GOT3 (cell line): ENCODE data around the gene S100A8.
"Not testable (repeated sequence)": the region's sequence is repeated elsewhere in the genome, so short reads cannot be mapped to it uniquely, and the experiment has no call there.

Experiments
- DNase-seq: peaks from one replicate; lab custom pipeline; 2025; ENCODE audit warnings: mixed read lengths; lab: John Stamatoyannopoulos, UW

The S100A8 gene

GRCh38 chr1:153415850-153416570 is 25.1 kb upstream of the S100A8 start, which contains the start of gene S100A7A:
S100A7A (plus strand) TSS chr1:153416520; CDS start chr1:153418083, 1,563 bp downstream.
- no peak for DNase-seq

DNA sequence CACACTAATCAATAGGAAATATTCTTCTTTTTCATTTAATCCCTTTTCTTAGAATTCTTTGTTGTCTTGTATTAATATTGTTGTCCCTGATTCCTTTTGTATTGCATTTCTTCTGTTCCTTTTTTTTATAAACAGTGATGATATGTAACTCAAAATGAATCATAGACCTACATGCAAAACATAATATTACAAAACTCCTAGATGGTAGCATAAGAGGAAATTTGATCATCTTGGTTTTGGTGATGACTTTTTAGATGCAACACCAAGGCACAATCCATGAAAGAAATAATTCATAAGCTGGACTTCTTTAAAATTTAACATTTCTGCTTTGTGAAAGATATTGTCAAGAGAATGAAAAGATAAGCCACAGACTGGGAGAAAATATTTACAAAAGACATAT is 23.1 kb upstream of the S100A8 start:
- DNase-seq = not testable (repeated sequence)

DNA sequence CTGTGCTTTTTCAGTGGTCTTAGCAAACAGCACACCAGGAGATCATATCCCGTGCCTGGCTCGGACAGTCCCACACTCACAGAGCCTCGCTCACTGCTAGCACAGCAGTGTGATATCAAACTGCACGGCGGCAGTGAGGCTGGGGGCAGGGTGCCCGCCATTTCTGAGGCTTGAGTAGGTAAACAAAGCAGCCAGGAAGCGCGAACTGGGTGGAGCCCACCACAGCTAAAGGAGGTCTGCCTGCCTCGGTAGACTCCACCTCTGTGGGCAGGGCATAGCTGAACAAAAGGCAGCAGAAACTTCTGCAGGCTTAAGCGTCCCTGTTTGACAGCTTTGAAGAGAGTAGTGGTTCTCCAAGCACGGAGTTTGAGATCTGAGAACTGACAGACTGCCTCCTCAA is 16.4 kb upstream of the S100A8 start:
- DNase-seq = not testable (repeated sequence)

DNA sequence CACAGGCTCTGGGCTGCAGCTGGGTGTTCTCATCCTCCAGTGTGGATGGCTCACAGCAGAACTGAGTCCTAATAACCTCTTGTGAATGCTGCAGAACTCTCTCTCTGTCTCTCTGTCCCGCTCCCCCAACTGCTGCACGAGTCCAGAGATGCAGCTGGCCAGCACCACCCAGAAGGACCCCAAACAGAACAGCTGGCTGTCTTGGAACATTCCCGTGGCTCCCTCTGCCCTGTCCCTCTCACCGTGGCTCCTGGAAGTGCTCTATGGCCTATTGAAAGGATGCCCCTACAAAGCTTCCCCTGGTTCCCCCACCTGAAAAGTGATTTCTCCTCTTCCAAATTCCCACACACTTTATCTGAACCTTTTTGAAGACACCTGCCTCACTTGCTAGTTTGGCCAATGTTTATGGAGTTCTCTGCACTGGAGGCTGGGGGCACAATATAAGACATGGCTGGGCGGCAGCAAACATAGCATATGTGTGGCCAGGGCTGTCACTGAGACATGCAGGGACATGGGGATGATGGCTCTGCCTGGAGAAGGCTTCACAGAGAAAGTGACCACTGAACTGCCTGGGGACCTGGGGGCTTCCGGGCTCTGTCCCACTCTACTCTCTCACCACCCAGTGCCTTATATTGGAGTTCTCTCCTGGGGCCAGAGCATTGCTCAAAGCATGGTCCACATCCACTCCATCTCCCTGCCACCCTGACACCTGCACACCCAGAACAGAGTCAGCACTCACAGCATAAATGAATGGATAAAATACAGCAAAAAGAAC is 15.1 kb upstream of the S100A8 start:
- not testable (repeated sequence) for DNase-seq

GRCh38 chr1:153404768-153405167 is 13.9 kb upstream of the S100A8 start:
- no peak for DNase-seq

GRCh38 chr1:153404086-153404635 is 13.3 kb upstream of the S100A8 start:
- DNase-seq = no peak

DNA sequence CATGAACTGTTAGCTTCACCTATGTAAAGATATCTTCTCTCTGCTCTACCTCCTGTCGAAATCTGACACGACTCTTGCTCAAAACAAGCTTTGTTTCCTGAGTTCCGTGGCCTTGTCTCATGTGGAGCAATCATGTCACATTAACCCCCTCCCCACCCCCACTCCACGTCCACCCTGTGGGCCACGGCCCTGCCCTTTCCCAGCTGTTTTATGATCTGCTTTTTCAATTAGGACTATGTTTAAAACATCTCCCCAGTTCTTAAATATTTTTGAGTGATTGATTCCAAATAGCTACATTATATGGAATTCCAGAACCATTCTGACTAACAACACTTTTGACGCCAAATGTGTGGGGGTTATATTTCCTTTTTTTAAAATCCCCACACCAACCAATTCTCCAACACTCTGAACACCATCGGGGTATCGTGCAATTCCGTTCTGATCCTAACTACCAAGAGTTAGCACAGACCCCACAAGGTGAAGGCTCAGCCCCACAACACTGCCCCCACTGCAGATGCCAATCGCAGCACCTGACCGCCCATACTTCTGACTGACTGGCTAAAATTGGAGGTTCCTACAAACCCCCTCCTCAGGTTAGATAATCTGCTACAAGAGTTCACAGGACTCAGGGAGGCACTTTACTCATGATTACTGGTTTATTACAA is 12.7 kb upstream of the S100A8 start:
- DNase-seq = no peak

GRCh38 chr1:153402226-153402625 is 11.4 kb upstream of the S100A8 start:
- no peak for DNase-seq

DNA sequence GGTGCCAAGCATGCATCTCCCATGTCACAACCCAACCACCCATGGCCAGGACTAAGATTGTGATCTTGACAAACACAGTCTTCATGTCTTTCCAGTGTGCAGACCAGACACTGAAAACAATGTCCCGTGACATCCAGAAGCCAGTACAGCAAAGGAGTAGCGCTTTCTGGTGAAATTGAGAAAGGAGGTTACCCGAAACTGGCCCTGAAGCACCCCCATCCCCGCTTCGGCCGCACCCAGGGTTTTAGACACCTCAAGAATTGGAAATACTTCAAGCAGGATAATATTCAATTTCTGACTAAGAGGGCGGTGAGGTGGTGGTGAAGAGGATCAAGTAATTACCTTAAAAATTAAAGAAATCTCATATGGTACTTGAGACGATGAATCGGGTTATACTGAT is 10.6 kb upstream of the S100A8 start:
- DNase-seq = no peak

- DNase-seq = no peak
Measured at GRCh38 chr1:153400244-153400643, 9.4 kb upstream of the S100A8 start.

DNA sequence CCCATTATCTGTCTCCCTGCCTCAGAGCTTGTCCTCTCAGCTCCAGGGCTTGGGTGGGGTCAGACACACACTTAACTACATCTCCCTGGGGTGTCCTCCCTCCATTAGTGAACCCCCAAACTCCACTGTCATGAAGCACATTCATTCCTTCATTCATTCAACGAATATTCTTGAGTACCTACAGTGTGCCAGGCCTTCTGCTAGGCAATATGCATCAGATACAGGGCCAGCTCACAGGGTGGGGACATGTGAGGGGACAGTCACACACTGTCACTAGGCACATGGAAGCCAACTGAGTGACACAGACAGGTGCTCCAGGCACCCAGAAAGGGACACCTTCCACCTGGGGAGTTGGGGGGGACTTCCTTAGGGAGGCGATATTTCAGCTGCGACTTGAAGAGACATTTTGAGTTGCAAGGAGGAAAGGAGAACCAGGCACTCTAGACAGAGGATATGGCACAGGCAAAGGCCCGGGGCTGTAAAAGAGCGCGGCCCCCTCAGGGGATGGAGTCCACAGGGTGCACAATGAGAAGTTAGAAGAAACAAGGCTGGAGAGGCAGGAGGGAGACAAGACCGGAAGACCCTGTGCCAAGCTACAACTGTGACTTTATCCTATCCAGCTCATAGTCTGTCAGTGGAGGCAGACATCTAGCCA is 8.7 kb upstream of the S100A8 start:
- DNase-seq = no peak

DNA sequence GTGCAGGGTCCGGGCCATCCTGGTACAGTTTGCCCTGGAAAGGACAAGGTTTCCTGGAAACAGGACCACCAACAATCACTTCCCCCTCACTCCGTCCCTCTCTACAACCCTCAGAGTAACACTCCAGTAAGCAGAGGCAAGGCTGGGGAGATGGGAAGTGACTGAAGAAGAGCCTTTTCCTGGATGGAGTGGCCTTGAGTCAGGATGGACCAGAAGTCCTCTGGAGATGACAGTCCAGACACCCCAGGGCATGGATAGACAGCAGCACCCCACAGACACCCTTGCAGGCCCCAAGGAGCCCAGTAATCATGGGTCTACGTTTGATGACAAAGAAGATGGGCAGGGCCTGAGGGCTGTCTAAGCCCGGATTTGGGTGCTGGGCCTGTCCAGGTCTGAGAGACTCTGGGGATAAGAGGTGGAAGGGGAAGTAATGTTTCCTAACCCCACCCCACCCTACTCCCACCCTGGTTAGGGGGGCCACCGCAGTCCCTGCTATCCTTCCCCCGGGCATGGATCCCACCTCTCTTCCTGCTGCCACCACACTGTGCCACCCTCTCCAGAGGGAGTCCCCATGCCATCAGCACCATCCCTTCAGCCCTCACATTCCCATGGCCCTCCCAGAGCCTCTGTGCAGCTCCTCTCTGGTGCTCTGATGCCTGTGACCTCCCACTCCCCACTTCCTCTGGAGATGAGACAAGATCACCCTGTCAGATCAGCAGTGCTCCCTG is 7.2 kb upstream of the S100A8 start:
- no peak for DNase-seq

GRCh38 chr1:153397051-153397923 is 6.4 kb upstream of the S100A8 start:
- no peak for DNase-seq

DNA sequence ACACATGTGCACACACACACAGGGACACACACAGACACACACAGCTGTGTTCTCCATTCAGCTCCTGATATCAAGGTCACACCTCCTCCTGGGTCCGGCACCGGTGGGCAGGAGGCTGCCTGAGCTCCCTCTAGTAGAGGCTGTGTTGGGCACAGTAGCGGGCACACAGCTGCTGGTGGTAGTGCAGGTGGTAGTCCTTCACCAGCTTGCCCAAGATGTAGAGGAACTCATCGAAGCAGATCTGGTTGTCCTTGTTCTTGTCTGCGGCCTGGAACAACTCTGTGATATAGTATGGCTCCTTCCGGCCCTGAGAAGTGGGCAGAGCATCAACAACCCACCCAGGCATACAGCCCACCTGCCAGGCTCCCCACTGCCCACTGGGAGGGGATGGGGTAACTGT is 5.6 kb upstream of the S100A8 start:
- DNase-seq = no peak

DNA sequence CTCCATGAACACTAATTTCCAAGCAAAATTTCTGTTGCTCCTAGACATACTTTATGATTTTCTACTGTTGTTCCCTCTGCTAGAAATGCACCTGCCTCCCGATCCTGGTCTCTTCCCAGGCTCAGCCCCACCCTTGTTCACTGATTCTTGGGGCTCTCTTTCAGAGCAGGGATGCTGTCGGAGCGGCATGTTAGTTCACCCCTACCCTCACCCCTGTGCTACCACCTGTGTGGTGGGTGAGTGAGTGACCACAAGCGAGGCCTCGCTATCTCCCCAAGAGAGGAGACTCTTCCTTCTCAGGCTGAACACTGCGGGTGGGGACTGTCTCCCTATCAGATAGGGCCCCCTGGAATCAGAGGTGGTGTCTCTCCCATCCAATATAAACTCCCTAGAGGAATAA is 4.9 kb upstream of the S100A8 start:
- no peak for DNase-seq

DNA sequence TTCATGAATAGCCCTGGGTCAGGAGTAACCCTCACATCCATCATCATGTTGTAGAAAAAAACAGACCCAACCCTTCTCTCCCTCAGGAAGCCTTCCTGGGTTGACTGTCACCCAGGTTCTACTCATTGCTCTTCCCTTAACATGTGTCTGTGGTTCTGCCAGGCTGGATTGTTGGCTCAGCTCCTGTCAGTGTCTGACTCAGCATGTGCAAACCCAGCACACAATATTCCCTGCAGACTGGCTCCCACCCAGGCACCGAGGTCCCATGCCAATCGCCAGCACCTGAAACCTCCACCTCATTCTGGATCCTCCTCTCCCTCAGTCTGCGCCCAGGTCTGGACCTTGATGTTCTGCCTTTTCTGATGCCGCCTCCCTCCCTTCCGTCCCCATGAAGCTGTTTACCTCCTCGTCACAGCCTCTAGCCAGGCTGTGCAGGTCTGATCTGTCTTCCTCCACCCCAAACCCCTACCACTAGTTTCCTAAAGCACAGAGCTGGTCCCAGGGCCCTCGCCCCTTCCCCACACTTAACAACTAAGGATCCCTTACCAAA is 4.3 kb upstream of the S100A8 start:
- DNase-seq = no peak

DNA sequence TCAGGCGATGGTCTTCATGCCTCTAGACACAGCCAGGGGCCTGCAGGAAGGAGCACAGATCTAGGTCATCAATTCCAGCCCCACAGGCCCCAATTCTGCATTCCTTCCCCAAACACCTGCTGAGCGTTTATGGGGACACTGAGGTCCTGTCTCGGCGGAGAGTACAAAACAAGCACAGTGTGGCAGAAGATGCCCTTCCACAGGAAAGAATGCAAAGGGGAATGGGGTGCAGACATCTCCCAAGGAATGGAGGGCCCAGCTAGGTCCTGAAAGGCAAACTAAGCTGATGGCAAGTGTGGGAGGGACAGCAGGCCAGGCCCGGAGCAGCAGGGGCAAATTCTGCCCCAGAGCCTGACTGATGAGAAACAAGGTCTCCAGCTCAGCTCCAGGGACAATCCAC is 3.5 kb upstream of the S100A8 start:
- no peak for DNase-seq

DNA sequence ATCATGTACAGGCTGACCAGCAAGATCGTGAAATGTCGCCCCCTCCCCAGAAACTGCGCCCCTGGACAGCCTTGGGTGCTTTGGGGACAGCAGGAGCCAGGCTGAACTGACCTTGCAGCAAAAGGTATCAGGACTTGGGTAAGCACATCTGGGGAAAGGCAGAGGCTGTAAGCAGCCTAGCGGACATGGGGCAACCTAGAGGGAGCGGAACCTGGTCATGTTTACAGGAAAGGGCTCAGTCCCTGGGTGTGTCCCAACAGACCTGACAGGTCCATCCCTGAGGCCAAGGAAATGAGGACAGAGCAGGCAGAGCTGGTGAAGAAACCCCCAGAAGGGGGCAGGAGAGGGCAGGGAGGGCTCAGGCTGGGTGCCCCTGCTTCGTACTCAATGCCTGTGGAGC is 3.1 kb upstream of the S100A8 start:
- DNase-seq = no peak

DNA sequence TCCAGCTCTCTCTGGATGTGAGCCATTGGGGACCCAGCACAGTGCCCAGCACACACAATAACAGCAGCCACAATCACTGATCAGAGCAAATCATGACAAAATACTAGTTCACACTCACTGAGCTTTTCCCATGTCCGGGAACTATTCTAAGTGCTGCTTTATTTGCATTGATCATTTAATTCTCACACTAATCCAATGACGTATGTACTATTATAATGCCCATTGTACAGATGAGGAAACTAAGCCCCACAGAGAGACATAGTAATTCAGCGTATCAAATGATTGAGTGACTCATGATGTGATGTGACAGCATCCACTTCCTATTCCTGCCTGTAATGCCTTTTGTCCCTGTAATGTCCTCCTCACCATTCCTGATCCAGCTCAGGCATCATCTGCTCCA is 1.9 kb upstream of the S100A8 start:
- no peak for DNase-seq

- no peak for DNase-seq
Measured at GRCh38 chr1:153392258-153392657, 1.4 kb upstream of the S100A8 start.
